ENCODE data around the gene TGFBR3.

Gene TGFBR3

GRCh38 chr1:91710261-91710660 lies 175.7 kb downstream of the TGFBR3 start:
- no peak for DNase-seq (ENCODE audit: low read depth)

DNA sequence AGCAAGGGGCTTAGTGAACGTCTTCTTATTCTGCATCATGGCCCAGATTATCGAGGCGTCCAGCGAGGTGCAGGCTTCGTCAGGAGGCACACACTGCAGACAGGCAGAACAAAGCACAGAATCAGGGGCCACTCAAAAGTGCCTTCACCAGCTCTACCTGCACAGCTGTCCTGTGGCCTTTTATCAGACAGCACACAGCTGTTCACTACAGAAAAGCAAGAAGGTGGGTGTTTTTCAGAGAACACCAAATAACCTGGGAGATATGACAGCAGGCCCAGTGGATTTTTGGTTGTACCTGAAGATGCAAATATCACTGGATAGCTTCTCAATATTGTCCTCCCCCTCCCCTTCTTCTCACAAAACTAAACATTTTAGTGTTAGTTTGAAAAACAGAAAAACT lies 177.3 kb downstream of the TGFBR3 start:
- DNase-seq (ENCODE audit: low read depth), result no peak

DNA sequence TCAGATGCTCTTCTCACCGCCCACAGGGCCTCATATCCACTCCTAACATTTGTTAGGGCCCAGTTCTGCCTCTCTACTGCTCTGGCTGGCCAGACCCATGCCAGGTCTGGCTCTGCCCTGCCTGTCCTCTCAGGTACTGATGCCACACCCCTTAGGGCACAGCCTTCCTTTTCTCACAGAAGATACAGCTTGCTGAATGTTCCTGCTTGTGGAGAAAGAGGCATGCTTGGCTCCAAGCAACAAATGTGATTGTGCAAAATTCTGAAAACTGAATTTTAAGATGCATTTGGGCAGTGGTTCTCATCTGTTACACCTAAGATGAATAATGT lies 178.1 kb downstream of the TGFBR3 start:
- DNase-seq (ENCODE audit: low read depth), result no peak

- no peak for DNase-seq (ENCODE audit: low read depth)
These were observed 178.6 kb downstream of the TGFBR3 start for GRCh38 chr1:91707114-91707889.

GRCh38 chr1:91706140-91706957 lies 179.6 kb downstream of the TGFBR3 start:
- DNase-seq (ENCODE audit: low read depth), result no peak

GRCh38 chr1:91704746-91705145 lies 181.2 kb downstream of the TGFBR3 start:
- no peak for DNase-seq (ENCODE audit: low read depth)

DNA sequence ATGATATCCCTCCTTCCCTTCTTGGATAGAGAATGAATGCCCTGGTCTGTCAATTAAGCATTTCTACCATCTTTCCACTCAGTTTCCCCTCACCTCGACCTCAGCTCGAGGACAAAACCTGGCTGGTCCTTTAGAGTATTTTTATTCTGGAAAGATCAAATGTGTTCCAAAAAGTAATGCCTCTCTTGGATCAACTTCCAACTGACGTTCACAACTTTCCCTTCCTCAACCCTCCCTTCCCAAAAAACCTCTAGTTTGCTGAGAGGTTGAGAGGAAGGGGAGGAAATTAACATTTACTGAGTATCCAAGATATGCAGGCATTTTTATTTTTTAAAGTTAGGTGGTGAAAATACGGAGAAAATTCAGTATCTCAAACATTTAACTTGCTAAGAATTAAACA lies 182.9 kb downstream of the TGFBR3 start:
- DNase-seq (ENCODE audit: low read depth), result no peak

- DNase-seq (ENCODE audit: low read depth), result no peak
These were observed 184.5 kb downstream of the TGFBR3 start for GRCh38 chr1:91701472-91701869.

GRCh38 chr1:91700771-91701471 lies 185.0 kb downstream of the TGFBR3 start:
- DNase-seq (ENCODE audit: low read depth), result no peak

DNA sequence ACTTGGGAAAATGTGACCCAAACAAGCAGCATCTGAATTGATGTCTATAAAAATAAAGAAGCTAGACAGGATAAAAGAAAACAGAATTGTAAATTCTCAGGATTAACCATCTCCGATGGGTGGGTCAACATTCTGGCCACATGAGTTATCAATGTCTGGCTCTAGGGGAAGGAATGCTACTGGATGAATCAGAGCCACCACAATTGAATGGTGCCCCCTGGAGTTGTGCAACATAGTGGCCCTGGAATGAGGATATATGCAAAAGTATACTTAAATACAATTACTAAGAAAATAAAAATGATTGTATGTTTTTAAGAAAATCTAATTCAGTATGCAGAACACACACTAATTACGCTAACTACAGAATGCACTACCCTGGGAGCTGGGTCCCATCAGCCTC lies 185.6 kb downstream of the TGFBR3 start:
- DNase-seq (ENCODE audit: low read depth), result no peak

DNA sequence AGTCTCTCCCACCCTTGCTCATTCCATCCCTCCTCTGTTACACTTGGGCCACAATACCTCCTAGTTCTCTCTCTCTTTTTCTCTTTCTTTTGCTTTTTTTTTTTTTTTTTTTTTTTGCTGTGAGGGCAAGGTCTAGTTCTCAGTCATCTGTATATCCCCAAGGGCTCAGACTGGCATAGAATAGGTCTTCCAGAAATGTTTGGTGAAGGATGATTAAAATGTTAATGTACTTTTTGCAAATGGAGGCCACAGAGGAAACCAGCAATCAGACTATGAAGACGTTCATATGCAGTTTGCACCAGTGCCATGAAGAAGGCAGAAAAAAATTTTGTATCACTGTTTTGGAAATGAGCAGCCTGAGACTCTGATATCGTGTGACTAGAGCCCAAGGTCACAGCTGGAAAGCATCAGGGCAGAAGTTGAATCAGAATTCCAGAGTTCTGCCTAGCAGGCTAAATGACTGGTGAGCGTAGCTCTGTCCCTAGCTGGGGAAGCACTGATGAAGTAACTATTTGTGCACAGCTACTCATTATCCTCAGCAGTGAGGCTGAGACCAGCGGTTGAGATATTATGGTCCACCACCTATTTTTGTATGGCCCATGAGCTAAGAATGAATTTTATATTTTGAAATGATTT lies 186.5 kb downstream of the TGFBR3 start:
- DNase-seq (ENCODE audit: low read depth), result no peak

DNA sequence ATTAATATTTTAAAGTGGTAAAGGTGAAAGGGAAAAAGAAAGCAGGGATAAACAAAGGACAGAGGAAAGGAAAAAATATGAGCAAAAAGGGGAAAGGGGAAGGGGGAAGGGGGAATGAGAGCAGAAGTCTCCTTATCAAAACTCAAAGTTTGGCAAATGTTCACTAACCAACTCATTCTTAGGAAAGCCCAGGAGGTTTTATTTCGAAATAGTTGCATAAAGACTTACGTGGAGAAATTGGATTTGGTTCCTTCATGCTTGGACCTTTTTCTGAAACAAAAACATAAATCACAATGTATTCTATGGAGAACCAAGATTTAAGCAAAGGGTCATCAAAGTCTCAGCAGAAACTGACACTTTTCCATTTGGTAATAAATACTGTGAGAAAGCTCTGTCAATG lies 188.1 kb downstream of the TGFBR3 start:
- no peak for DNase-seq (ENCODE audit: low read depth)

GRCh38 chr1:91697416-91697815 lies 188.5 kb downstream of the TGFBR3 start:
- peak; percentile 1 for DNase-seq (ENCODE audit: low read depth)

DNA sequence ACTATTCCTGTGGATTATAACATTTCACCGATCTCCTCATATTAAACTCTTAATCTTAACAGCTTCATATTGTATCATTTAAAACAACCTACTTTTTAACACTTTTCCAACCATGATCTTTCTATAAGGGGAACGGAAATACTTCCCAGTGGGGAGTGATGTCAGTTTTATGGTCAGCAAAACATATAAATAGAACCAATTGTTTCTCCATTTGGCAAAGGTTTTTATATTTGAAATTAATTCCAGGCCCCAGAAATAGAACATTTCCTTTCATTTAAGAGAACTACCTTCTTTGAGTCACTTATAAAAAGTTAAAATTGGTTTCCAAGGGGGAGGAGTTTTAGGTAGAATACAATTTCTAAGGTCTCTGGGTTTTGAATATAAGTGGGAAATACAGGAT lies 189.6 kb downstream of the TGFBR3 start:
- no peak for DNase-seq (ENCODE audit: low read depth)

DNA sequence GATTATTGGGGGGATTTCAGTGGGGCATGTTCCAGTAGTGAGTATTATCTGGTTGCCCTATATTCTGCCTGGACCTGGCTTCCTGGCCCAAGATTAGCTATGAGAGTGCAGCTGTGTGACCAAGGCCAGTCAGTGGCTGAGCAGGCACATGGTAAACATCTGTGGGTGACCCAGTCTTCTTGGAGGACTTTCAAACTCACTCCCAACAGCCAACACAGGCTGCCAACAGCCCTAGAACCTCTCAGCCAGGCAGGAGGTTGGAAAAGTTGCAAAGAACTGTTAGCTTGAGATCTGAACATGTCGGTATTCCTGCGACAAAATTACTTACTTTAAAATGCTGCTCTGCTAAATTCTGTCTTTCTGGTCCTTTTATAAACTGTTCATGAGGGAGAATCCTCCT lies 192.4 kb downstream of the TGFBR3 start:
- DNase-seq (ENCODE audit: low read depth), result no peak

DNA sequence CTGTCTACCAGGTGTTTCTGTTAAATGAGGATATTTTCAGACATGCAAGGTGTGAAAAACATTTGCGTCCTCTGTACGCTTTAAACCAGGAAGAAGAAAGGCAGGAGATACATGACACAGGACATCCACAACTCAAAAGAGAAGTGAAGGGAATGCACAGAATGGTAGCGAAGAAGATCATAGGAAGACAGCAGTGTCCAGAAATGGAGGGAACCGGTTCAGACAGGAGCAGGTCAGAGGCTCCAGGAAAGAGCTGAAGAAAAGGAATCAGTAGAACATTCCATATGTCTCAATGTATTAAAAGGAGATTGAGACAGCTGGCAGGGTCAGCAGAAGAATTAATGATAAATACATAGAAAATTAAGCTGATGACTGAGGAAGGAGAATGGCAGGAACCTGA lies 194.4 kb downstream of the TGFBR3 start:
- no peak for DNase-seq (ENCODE audit: low read depth)

- DNase-seq (ENCODE audit: low read depth), result no peak
These were observed 196.1 kb downstream of the TGFBR3 start for GRCh38 chr1:91689641-91690481.

DNA sequence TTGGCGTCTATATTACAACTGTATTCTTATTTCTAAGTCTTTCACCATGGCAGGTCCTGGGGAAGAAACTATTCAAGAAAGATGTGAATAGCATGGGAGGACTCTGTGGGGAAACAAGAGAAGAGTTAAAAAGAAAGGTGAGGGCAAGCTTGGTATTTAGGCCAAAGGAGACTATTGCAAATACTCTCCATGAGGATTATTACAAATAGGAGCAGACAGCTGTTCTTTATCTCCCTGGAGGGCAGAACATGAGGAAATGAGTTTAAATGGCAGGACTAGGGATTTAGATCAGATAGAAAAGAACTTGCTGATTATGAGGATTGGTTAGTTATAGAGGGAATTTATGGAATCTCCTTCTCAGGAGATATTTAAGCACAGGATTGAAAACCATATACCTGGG lies 198.5 kb downstream of the TGFBR3 start:
- DNase-seq (ENCODE audit: low read depth), result no peak

DNA sequence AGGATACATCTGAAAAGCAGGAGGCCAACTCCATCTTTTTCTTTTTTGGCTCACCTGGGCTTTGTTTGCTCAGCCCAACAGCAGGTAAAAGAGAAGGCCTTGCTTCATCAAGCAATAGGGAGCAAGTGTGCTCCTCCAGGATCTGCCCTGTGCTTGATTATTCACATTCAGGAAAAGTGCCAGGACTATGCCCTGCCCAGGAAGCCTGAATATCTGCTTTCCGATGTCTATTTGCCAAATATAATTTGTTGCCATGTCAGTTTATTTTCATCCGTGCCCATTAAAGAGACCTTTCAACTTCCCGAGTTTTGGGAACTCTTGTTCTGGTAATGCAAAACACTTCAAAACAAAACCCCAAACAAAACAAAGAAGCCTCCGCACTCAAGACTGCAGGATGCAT lies 200.0 kb downstream of the TGFBR3 start:
- no peak for DNase-seq (ENCODE audit: low read depth)

DNA sequence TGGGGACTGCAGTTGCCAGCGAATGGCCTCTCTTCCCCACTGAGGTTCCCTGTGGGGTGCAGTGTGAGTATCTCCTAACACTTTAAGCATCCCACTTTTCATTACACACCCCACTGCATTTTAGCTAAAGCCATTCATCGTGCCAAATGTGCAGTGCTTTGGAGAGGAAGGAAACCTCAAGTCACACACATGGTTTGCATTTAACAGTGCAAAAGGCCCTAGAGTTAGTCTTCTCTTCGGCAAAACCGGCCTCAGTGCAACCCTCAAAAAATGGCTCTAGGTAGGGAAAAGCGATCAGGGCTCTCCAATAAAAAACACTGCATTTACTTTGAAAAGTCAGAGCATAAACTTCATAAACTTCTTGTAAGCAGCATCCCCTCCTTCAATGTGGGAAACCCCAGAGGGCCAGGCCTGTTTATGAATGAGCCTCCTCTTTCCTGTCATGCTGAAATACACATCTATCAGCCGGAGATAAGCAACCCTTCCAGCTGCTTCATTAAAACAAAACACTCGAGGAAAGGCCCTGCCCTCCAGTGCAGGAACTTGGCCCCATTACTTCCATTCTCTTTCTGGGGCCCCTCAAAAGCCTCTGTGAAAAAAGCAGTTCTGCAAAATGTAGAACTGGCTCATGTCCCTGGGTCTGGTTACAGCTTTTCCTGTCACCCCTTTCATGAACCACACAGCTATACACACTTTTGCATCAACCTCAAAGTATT lies 201.3 kb downstream of the TGFBR3 start:
- no peak for DNase-seq (ENCODE audit: low read depth)

DNA sequence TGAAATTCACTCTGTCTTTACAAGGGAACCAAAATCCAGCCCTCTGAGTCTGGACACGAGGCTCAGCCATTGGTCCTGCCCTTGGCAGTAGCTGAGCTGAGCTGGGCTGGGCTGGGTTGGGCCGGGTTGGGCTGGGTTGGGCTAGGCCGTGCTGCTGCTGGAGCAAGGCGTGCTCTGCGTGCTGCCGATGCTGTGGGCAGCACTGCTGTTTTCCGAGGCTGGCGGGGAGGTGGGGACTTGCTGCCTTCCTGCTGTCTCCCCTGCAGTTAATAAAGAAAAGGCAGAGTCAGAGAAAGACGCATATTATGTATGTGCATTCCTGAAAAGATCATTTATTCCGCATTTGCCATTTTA lies 202.4 kb downstream of the TGFBR3 start:
- DNase-seq (ENCODE audit: low read depth), result no peak
